ENCODE results near the gene HSFX1. TPM values are rescaled to one million over a fixed set of nuclear protein-coding genes. Genes with fewer than 3 reads are reported as not detected.

Gene HSFX1
- total RNA-seq, 1 donor from 2014 or later: 2.7 TPM

DNA sequence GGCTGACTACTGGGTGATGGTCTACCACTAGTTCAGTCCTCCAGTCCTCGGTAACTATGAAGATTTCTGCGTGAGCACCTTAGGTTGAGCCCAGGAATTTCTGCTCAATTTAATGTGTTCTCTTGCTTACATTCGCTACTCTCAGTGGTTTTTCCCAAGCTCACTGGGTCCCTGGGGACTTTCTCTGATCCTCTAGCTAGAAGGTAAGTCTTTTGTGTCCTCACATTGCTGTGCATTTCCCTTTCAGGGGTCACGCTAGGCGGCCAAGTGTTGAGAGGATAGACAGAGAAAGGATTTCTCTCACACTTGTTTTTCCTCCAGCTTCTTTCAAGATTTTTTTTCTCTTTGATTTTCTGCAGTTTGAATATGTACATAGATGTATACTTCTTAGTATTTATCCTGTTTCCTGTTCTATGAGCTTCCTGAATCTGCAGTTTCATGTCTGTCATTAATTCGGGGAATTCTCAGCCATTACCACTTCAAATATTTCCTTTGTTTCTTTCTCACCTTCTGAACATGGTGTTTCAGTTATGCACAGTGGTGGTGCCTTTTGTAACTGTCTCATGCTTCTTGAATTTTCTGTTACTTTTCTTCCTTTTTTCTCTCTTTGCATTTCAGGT lies 25.3 kb downstream of the HSFX1 start:
- intact Hi-C loops (cut with micrococcal nuclease): no loop called here
- no peak for ATAC-seq
- no peak for DNase-seq

GRCh38 chrX:149799938-149800337 lies 26.1 kb downstream of the HSFX1 start:
- intact Hi-C loops (cut with micrococcal nuclease): no loop called here
- DNase-seq (no peak), ATAC-seq (no peak)

GRCh38 chrX:149803458-149804062 lies 29.7 kb downstream of the HSFX1 start:
- intact Hi-C loops (cut with micrococcal nuclease): no loop called here
- DNase-seq (no peak), ATAC-seq (no peak)

DNA sequence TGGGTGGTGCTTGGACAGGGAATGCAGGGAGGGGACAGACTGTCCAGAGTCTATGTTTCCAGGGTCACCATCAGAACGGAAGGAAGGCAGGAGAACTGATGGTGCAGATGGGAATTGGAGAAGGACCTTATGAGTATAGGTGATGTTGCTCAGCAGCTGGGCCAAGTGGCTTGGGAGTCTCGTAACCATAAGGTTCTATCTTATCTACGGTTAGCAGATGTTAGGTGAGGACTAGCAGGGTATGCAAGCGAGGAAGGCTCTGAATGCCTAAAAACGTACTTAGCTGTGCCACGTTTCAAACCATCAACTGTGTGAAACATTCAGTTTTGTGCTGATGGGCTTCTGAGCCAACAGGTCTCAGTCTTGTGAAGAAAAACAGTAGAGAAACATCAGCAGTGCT lies 30.2 kb downstream of the HSFX1 start:
- intact Hi-C loops (cut with micrococcal nuclease): no loop called here
- DNase-seq (no peak), ATAC-seq (no peak)

DNA sequence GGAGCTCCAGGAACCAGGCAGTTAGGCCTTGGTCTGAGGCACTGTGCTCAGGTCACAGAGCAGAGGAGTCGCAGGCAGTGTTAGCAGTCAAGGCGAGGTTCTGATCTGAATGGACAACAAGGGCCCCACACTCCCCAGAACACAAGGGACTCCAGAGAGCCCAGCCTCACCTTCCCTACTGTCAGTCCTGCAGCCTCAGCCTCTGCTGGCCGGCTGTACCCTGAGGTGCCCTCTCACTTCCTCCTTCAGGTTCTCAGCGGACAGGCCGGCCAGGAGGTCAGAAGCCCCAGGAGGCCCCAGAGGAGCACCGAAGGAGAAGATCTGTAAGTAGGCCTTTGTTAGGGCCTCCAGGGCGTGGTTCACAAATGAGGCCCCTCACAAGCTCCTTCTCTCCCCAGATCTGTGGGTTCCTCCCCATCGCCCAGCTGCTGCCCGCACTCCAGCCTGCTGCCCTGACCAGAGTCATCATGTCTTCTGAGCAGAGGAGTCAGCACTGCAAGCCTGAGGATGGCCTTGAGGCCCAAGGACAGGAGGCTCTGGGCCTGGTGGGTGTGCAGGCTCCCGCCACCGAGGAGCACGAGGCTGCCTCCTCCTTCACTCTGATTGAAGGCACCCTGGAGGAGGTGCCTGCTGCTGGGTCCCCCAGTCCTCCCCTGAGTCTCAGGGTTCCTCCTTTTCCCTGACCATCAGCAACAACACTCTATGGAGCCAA lies 34.0 kb downstream of the HSFX1 start:
- intact Hi-C loops (cut with micrococcal nuclease): no loop called here
- ATAC-seq (no peak), DNase-seq (no peak)

- no peak for DNase-seq
- intact Hi-C loops (cut with micrococcal nuclease): no loop called here
- no peak for ATAC-seq
Measured at GRCh38 chrX:149818652-149819051, 44.8 kb downstream of the HSFX1 start.

DNA sequence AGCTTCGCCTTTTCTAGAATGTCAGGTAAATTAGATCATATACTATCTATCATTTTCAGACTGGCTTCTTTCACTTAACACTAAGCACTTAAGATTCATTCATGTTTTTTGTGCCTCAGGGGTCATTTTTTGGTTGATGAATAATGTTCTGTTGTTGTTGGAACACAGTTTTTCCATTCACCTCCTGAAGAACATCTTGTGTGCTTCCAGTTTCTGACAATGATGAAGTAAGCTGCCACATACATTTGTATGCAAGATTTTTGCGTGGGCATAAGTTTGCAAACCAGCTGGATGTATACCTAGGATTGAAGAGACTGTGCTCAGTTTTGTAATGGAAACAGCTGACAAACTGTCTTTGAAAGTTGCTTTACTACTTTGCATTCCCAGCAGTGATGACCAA lies 45.5 kb downstream of the HSFX1 start:
- intact Hi-C loops (cut with micrococcal nuclease): no loop called here
- no peak for ATAC-seq
- no peak for DNase-seq

DNA sequence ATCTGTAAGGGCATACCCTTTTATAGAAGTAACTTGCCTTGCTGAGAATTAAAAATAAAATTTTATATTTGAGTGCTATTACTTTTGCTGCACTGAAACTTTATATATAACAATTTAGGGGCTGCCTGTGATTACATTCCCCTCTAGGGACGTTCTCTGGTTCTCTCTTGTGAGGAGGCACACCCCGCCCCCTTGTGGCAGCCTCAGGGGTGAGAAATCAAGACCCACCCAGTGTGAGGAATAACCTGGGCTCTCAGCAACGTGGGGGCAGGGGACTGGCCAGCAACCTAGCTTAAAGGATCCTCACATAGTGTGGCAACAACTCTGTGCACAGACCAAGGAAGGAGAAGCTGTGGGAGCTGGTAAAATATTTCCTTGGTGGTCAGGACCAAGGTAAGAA lies 51.6 kb downstream of the HSFX1 start:
- DNase-seq (peak; percentile 47), ATAC-seq (no peak)
- intact Hi-C loops (cut with micrococcal nuclease): no loop called here

Other genes with a start within 250 kb of the HSFX1 start
- 29.6 TPM for gene EOLA1, start 233.1 kb upstream of the HSFX1 start, total RNA-seq
- gene HSFX3, start 224.1 kb upstream of the HSFX1 start, total RNA-seq: not detected
- gene MAGEA9B, start 186.6 kb upstream of the HSFX1 start, total RNA-seq: not detected
- not detected for gene HSFX2, start 178.8 kb upstream of the HSFX1 start, total RNA-seq
- gene TMEM185A, start 142.3 kb upstream of the HSFX1 start, total RNA-seq: 35.2 TPM
- gene MAGEA11, start 62.0 kb upstream of the HSFX1 start, total RNA-seq: not detected
- not detected for gene MAGEA9, start 7.9 kb downstream of the HSFX1 start, total RNA-seq
- gene MAGEA8, start 107.1 kb downstream of the HSFX1 start, total RNA-seq: not detected
- not detected for gene HSFX4, start 155.5 kb downstream of the HSFX1 start, total RNA-seq
- 24.2 TPM for gene EOLA2, start 164.4 kb downstream of the HSFX1 start, total RNA-seq